C4-2B (cell line): Measurements from ENCODE around the gene PTPRR.

Source experiments
- H3K27ac ChIP-seq: fragments of 450-650 bp; 2 replicates; pipeline ENCODE4 v1.5.1; 2017
- CTCF ChIP-seq: fragments of 450-650 bp; conservative IDR thresholded peaks from 2 replicates; pipeline ENCODE4 v1.5.1; 2017; ENCODE audit warnings: mild to moderate bottlenecking
- ZFX ChIP-seq: fragments of 450-650 bp; IDR thresholded peaks from 2 replicates; pipeline ENCODE4 v1.6.1; 2017

PTPRR gene

DNA sequence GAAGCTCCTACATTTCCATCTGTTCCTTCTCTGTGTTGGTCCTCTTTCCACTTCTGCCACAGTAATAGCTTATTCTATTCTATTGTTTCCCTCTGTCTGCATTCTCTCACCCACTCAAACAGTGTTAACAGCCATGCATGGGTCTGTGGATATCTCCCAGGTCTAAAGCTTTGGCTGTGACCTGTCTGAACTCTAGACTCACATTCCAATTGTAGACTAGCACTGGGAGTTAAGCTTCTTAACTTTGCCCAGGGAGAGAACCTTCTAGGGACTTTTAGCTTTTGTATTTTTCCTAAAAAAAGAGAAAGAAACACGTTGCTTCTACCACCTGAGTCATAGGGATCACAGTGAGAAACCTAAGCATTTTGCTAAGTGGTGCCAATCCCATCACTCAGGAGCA, 36.7 kb downstream of the PTPRR start:
- no peak overlapping the region for H3K27ac ChIP-seq
- TF ChIP-seq ZFX (no peak), CTCF (no peak)

DNA sequence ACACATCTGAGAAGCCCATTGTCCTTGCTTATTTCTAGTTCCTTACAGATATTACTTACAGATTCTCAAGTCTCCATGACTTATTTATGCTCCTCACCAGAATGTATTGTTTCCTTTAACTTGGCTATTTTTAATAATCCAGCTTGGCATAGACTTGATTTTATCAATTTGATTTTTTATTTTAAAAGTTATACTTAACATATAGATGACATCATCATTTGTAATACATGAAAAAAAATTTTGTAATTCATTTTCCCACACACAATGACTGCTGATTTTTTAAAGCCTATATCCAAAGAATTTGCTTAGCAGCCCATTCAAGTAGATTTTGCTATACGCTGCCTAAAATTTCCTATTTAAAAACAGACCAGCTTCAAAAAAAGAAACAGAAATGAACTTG, 39.8 kb downstream of the PTPRR start:
- no peak overlapping the region for H3K27ac ChIP-seq
- TF ChIP-seq CTCF (no peak), ZFX (no peak)

- TF ChIP-seq ZFX, result no peak
- TF ChIP-seq CTCF, result no peak
- no peak overlapping the region for H3K27ac ChIP-seq
Observed at GRCh38 chr12:70876952-70877351, 43.6 kb downstream of the PTPRR start.

GRCh38 chr12:70875628-70876027, 44.9 kb downstream of the PTPRR start:
- TF ChIP-seq CTCF (no peak), ZFX (no peak)
- H3K27ac ChIP-seq, result no peak overlapping the region

DNA sequence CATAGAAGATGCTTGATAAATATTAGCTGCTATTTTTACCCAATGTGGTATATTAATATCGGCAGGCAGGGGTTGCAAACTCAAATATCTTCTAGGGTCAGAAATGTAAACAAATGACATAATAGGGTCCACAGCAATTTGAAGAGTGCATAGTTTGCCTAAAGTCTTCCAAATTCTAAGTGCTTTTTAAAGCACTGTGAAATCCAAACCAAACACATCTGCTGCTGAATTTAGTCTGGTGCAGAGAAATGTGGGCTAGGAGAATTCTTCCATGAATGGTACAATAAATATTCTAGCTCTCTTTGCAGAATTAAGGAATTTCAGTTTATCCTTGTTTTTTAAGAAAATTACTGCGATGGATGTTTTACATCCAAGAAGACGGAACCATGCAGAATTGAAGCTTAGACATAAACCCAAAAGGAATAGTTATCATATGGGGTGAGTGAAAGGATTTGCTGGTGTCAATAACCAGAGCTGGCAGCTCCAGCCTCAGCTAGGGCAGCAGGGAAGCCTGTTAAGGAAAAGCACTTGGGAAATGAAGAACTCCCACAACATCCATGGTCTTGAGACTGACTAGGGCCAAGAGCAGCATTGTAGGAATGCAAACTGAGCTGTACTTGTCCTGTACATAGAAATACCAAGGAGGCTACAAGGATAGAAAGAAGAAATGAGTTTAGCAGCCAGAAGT, 65.5 kb downstream of the PTPRR start:
- no peak for TF ChIP-seq CTCF
- TF ChIP-seq ZFX, result no peak
- H3K27ac ChIP-seq, result no peak overlapping the region

DNA sequence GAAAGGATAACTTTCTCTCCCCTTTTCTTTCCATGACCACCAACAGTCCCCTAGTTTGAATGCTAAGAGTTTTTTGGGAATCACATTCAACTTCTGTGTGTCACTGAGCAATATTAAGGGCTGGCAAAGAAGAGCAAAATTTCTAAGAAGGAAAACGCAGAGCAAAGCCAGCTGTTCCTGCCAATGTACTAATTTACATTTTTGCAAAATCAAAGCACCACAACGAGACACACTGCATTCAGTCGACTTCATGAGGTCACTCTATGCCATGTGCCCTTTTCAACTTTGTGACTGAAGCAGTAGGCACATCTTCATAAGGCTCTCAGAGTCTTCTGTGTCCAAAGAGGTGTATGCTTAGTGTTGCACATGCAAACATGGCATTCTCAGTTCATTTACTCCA, 66.4 kb downstream of the PTPRR start:
- TF ChIP-seq ZFX (no peak), CTCF (no peak)
- H3K27ac ChIP-seq, result no peak overlapping the region

- TF ChIP-seq CTCF (no peak), ZFX (no peak)
Observed at GRCh38 chr12:70853326-70853725, 67.2 kb downstream of the PTPRR start.

More at GRCh38 chr12:70853326-70853725, 67.2 kb downstream of the PTPRR start:
- no peak overlapping the region for H3K27ac ChIP-seq
